Amygdala (tissue), 56 donors: ENCODE measurements around the gene BCL2L11.

Experiments used
- DNase-seq, 56 donors: peaks; one replicate each; lab custom pipeline; 2025; lab: John Stamatoyannopoulos, UW

Gene BCL2L11

DNA sequence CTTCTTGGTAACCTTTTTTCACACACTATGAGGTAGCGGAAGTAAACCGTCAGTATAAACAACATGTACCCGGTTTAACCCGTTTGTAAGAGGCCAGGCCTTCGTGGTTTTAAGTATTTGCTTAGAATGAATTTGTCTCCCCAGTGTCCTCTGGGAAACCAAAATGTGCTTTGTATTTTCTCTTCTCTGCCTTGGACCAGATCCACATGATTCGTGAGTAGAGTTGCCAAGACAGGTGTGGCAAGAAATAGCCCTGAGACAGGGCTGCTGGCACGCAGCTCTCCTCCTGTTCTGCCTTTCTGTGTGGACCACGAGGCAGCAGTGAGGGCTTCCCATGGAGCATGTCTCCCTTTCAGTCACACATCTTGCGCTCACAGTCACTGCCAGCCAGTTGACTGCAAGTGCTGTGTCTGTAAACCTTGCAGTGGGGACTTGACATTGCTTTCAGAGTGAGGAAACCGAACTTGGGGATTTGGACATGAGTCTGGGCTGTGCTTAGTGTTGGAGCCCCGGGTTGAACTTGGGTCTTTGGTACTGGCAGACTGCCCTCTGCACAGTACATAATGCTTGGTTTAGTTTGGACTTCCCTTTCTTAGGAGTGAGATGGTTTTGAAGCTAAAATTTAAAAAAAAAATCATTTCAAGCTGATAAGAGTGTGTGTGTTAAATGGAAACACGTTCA is 19.1 kb downstream of the BCL2L11 start:
- DNase-seq, result no peak

DNA sequence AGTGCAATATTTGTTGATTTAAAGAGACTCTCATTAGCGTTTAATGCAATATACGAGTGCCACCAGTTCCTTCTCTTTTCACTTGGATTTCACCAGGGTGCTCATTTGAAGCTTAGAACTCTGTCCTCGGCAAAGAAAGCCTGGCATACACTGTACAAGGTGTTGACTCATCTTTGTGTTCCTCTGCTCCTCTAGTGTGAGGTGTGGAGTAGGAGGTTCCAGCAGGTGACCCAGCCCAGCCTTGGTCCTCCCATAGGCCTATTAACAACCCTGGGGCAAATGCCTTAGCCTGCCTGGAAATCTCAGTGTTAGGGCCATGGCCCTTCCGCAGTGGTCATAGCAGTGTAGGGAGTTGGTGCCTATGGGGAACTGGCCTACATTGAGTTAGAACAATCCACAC is 20.1 kb downstream of the BCL2L11 start:
- DNase-seq, result no peak

- no peak for DNase-seq
Measured at GRCh38 chr2:111142101-111142500, 21.4 kb downstream of the BCL2L11 start.

- no peak for DNase-seq
Measured at GRCh38 chr2:111143107-111143842, 22.6 kb downstream of the BCL2L11 start.

DNA sequence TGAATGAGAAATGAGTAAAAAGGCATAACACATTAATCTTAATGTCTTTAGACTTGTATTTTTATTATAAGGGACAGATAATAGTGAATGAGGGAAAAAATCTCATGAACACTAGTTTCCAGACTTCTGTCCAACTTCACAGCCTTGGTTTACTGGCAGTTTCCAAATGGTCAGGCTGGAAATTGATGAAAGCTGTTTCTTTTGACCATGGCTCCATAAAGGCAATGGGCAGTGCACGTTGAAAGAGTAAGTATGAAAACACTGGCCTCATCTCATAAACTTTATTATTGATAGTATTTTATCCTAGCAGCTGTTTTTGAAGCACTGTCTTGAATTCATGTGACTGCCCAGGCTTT is 23.1 kb downstream of the BCL2L11 start:
- no peak for DNase-seq

DNA sequence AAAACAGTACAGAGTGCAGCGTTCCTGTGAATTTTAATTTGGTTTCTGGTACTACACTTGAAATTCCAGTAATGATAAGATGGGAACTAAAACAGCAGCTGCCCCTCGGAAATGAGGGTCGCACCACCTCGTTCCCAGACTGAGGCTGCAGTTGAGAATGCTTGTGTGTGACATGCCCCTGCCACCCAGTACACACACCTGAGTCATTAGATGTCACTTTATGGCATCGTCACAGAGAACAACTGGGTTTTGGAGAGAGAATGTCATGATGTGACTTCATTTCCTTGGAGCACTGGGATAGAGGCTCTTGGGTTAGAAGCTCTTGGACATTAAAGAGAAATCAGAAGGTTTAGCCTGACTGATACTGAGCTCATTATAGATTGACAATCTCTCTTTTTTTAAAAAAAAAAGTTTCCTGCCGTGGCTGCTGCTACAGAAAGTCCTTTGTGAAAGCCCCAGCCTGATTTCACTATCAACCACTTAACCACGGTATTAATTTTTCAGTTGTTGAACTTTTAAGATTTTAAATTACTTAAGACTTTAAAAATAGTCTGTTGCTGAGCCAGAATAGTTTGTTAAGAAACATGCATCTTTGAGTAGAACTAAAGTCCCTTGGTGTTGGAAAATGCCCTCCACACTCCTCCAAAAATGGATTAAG is 24.5 kb downstream of the BCL2L11 start:
- no peak for DNase-seq

GRCh38 chr2:111145951-111146350 is 25.2 kb downstream of the BCL2L11 start:
- DNase-seq, result no peak

DNA sequence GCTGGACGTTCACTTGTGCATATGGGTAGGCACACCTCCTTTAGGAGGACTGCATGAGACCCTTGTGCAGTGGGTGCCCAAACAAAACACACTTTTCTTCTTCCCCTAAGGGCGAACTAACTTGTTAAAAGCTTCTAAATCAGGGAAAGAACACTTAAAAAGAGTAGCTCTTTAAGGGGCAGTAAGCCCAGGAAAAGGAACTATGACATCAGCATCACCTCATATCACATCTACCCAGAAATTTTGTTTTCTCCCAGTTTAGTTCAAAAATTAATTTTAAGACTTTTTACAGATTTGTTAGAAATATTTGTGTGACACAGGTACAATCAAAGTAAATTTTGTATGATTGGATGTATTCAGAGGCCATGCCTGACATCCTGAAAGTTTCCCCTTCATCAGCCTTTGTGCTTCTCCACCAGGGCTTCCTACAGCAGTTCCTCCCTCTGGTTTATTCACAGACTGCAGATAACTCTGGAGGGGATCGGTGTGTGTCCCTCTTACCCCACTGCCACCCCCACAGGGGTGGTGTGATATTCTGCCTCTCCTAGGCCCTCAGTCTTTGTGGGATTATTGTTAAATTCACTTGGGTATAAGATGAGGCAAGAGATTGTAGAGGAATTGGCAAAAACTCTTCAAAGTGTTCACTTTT is 27.6 kb downstream of the BCL2L11 start:
- no peak for DNase-seq

DNA sequence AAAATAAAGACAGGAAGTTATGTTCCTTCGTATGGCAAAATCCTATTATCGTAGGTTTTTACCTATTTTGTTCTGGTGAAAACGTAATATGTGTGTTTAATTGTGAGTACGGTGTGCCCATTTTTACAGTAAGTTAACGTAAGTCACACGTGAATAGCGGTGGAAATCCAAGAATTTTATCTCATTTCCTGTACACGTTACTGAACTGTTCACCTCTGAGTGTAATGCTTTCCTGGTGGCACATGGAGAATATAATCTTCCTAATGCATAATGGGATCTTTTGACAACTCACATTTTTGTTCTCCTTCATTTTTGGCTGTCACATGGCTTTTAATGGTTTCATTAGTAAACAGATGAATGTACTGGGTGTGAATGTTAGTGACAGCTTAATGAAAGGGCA is 28.2 kb downstream of the BCL2L11 start:
- no peak for DNase-seq

GRCh38 chr2:111149882-111150455 is 29.3 kb downstream of the BCL2L11 start:
- no peak for DNase-seq

- no peak for DNase-seq
Measured at GRCh38 chr2:111154758-111155157, 34.0 kb downstream of the BCL2L11 start.

- peak in 5 of 56 donors; percentile 10 to 24 (median 19) for DNase-seq
Measured at GRCh38 chr2:111155610-111156009, 34.9 kb downstream of the BCL2L11 start.

GRCh38 chr2:111156529-111156928 is 35.8 kb downstream of the BCL2L11 start:
- DNase-seq, result no peak

- no peak for DNase-seq
Measured at GRCh38 chr2:111157071-111157661, 36.5 kb downstream of the BCL2L11 start.

- no peak for DNase-seq
Measured at GRCh38 chr2:111157798-111158197, 37.1 kb downstream of the BCL2L11 start.

DNA sequence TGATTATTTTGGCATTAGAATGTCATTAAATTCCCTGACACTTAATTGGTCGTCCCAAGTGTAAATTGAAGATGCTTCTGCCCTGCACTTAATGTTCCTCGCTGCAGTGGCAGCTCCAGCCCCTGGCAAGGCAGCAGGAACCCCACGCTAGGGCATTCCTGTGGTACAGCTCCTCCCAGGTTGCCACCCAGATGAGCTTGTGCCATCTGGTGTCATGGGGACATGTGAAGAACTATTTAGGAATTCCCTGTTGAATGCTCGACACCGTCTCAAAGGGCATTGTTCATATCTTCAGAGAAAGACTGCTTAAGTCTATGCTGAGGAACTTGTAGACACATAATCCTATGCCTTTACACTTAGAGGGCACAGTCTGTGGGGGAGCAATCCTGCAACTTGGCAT is 38.9 kb downstream of the BCL2L11 start:
- no peak for DNase-seq

DNA sequence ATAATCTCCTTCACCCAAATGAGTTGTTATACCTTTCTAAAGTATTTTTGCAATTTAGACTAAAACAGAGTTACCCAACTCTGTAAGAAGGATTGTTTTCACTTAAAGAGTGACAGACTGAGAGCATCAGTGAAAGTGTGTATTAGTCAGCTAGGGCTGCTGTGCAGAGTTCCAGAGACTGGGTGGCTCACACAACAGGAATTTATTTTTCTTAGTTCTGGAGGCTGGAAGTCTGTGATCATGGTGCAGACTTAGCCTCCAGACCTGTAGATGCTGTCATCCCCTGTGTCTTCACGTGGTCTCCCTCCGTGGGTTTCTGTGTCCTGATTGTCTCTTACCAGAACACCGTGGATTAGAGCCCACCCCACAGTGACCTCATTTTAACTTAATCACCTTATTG is 40.0 kb downstream of the BCL2L11 start:
- no peak for DNase-seq

DNA sequence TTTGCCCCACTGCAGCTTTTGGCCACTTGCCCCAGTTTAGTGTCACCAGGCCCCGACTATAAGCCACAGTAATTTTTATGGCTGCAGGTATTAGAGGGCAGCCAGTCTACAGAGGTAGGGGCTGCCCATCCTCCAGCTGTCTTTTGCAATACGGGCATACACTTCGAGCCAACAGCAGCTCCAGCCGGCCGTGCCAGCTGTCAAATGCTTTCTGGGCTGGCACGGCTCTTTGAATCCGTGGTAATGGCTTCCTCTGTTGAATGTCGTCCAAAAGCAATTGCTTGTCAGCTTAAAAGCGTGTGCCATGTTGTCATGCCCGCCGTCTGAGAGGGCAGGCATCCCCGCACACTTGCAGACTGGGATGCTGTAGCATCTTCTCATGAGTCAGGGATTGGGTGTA is 41.3 kb downstream of the BCL2L11 start:
- peak in 49 of 56 donors; percentile 7 to 79 (median 42) for DNase-seq

DNA sequence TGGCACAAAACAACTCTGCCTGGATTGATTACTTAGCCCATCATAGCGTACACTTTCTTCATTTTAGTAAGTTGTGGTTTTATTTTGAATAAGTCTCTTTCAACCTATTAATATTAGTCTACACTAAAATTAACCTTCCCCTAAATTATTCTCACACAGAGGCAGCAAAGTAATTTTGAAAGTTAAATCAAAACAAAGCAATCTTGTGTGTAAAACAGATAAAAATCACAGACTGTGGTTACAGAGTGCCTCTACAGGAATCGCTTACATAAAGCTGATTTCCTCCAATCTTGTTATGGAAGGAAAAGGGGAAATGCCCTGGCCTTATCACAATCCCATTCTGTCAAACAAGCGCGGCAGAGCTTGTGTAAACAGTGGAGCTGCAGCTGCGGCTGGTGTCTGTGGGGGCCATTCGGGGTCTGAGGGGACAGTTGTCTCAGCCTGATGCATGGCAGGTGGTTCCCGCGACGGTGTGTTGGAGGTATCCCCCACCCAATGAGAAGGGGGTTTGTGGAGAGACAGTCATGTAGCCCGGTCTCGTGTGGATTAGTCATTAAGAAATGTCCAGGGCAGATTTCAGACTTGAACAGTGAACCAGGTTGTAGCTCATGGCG is 42.1 kb downstream of the BCL2L11 start:
- no peak for DNase-seq

- no peak for DNase-seq
Measured at GRCh38 chr2:111164078-111164477, 43.4 kb downstream of the BCL2L11 start.
